NCI-H187 (cell line): ENCODE results near the gene SLC38A7.
"Not testable (repeated sequence)": the region's sequence is repeated elsewhere in the genome, so short reads cannot be mapped to it uniquely, and the experiment has no call there.

Source experiments
- DNase-seq, 2 experiments: peaks; one replicate each; lab custom pipeline; 2025; lab: John Stamatoyannopoulos, UW

Gene SLC38A7

DNA sequence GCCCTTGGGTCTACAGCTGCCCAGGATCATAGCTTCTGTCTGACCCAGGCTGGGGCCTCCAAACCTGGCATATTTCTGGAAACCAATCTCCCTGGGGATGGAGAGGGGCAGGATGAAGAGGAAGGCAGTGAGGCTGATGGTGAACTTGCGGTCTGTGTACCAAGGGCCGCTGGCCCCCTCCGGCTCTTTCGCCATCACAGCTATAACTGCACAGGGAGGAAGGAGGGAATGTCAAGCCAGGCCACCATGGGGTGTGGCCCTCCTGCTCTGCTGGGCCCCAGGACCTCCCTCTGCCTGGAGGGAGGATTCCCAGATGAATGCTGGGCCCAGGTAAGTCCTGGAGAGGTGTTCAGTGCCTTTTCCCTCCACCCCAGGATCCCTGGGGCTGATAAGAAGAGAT, 6.3 kb downstream of the SLC38A7 start:
- DNase-seq: no peak

DNA sequence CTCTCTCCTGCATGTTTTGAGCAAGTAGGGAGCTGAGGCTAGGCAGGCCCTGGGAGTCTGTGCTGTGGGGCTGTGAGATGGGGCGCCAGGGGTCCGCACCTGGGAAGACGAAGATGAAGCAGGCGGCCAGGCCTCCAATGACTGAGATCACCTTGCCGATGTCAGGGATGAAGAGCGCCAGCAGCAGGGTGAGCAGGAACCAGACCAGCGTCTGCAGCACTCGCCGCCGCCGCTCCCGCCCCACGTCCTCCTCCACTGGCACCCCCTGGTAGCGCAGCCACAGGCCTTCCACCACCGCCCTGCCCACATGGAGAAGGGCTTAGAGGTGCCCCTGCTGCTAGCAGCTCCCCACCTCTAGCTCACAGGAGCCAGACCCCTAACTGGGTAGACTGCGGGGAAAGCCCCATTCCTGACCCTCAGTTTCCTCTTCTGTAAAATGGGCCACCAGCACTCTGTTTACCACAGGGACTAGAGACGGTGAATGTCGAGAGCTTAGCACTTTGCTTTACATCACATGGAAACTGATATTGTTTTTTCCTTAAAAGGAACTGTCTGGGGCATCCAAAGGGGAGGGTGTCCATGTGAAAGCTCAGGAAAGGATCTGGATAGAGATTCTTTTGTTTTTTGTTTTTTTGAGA, 13.5 kb downstream of the SLC38A7 start:
- no peak for DNase-seq

DNA sequence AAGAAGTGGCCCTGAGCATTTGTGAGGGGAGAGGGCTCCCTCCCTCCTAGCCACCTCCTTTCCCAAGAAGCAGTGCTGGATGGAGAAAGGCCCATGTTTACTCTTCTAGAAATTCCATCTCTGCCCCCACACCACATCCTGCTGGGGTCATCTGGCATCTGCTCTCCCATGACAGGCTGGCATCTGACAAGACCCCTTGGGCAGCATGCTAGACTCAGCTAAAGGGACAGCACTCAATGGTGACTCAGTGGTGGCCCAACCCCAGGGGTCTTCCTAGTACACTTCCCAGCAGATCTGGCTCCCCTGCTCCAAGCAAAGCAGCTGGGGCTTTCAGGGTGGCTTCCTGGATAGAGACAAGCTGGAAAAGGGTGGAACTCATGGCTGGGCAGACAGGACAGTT, 14.4 kb downstream of the SLC38A7 start:
- no peak for DNase-seq

DNA sequence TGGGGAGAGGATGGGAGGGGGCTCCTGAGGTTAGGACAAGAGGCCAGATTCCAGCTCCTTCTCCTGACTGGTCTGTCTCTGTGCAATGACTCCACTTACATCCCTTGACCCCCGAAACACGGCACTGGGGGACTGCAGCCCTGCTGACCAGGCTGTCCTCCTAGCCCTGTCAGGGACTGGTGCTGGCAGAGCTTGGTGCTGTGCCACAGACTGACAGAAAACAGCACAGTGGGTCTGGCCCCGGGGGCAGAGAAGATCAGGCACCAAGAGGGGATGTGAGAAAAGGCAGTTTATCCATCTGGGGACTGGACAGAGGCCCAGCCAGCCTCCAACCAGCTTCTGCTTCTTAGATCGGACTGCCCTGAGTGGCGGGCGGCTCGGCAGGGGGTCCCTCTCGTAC, 19.4 kb downstream of the SLC38A7 start:
- no peak for DNase-seq

DNA sequence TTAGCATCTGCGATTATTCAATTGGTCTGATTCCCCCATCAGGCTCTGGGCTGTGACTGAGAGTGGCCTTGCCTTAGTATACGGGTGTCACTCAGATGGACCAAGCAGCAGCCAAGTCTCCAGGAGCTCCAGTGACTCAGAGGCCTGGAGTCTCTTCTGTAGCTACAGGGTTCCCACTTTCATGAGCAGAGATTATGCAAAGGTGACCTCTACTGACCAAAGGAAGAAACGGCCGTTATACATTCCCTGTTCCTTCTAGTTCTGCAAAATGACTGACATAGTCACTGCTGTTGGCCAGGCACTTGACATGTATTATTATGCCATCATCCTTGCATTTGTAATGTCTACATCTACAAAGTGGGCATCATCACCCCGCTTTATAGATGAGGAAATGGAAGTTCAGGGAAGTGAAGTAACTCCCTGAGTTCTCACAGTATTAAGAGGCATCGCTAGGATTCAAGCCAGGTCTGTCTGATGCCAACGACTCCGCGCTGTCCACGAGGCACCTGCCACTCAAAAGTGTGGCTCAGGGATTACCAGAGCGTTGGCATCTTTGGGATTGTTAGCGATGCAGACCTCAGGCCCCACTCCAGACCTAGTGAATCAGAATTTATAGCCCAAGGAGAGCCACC, 23.3 kb downstream of the SLC38A7 start:
- no peak for DNase-seq

DNA sequence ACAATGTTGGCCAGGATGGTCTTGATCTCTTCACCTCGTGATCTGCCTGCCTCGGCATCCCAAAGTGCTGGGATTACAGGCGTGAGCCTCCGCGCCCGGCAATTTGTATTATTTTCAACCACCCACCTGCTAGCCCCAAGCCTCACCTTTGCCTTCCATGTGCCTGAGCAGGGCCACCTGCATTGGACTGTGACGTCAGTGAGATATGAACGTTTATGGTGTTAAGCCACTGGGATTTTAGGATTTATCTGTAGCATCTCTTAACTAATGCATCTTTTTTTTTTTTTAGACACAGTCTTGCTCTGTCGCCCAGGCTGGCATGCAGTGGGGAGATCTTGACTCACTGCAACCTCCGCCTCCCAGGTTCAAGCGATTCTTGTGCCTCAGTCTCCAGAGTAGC, 24.7 kb downstream of the SLC38A7 start:
- DNase-seq: not testable (repeated sequence)

DNA sequence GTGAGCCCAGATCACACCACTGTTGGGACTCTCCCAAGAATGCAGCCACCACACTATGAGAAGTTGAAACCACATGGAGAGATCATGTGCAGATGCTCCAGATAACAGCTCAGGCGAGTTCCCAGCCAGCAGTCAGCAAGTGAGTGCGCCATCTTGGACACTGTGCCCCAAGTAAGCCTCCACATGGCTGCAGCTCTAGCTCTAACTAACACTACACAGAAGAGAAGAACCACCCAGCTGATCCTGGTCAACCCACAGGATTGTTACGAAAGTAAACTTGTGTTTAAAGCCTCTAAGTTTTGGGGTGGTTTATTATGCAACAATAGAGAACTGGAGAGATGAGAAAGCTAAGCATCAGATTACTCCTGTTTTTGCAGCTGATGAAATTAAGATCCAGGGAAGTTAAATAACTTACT, 25.8 kb downstream of the SLC38A7 start:
- no peak for DNase-seq

DNA sequence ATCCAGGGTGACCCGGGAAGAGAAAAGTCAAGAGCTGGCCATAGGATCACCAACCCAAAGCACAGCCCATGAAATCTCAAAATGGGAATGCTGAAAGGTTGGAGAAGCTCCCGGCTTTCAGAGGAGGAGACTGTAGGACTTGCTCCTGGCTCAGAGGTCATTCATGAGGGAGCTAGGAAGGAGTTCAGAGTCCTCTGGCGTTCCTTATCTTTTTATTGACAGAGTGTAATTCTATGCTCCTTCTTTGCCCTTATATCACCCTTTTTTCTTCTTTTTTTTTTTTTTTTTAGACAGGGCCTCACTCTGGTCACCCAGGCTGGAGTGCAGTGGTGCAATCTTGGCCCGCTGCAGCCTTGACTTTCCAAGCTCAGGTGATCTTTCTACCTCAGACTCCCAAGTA, 27.7 kb downstream of the SLC38A7 start:
- DNase-seq: no peak

DNA sequence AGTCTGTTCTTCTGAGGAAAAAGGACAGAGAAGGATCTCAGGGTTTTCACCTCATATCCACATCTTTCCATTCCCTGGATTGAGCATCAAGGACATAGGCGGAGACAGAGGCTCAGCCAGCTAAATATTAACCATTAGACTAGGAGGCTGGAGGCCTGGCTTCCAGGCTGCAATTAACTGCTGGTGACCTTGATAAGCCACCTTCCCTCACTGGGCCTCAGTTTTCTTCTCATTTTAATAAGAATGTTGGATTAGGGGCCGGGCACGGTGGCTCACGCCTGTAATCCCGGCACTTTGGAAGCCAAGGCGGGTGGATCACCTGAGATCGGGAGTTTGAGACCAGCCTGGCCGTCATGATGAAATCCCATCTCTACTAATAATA, 29.4 kb downstream of the SLC38A7 start:
- no peak for DNase-seq

DNA sequence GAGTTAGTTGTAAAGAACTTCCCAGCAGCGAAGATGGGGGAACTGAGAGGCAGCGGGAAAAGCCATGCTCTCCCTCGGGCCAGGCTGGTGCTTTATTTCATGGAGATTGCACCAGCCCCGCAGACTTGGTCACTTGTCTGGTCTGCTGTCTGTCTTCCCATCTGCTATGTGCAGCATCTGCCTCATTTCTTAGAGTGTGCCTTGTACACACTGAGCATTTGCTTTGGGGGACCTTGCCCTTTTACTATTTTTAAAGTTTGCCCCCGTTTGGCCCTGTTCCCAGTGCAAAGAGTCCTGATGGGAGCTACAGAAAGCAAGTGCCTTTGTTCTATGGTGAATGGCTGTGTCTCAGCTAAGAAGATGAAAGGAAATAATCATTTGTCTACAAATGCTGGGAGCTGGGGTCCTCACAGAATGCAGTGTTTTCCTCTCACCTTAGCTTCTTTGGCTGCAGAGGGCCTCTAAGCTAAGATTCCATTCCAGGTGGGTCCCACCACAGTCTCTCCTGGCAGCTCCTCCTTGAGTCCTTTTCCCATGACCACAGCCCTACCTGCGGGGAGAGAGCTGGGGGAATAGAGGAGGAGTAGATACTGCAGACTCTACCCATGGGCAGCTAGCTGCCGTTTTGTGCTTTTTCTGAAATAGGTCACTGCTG, 29.9 kb downstream of the SLC38A7 start:
- DNase-seq: no peak

DNA sequence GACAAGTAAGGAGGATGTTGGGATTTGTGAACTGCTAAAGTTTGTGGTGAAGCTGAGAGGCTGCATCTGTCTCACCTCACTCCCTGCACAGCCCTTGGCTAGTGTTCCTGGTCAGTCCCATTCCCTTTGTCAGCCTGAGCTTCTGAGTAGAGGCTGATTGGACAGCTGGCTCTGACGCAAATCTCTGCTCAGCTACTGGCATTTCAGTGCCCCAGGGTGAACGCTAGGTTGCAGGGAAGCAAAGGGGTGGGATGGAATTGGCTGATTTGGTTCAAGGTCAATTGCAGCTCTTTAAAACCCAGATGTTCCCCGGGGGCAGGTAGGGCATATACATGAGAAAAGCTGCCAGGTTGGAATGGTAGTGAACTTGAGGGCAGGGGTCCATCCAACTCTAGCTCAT, 31.8 kb downstream of the SLC38A7 start:
- DNase-seq: no peak

DNA sequence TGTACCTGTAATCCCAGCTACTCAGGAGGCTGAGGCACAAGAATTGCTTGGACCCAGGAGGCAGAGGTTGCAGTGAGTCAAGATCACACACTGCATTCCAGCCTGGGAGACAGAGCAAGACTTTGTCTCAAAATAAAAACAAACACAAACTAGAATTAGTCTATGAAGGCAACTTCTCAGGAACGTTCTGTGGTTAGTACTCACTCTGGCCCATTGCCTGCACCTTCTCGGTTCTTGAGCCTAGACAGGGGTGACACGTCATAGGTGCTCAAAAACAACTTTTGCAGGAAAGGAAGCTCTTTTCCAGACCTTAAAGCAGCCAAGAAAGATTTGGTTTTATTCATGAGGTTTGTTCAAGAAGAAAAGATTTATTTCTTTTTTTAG, 32.6 kb downstream of the SLC38A7 start:
- DNase-seq: no peak

DNA sequence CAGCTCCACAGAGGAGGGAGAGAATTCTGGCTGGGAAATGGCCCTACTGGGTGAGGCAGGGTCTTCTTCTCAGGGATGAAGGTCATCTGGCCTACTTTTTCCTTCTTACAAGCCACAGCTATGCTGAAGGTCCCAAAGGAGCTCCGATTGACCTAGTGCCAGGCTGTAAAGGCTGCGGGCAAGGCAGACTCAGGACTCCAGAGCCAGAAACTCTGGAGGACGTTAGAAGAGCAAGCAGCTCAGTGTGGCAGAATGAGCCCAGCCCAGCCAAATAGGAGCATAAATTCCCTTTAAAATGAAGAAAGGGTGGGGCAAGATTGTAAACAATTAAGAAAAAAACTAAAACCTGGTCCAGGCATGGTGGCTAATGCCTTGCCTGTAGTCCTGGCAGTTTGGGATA, 34.9 kb downstream of the SLC38A7 start:
- no peak for DNase-seq

DNA sequence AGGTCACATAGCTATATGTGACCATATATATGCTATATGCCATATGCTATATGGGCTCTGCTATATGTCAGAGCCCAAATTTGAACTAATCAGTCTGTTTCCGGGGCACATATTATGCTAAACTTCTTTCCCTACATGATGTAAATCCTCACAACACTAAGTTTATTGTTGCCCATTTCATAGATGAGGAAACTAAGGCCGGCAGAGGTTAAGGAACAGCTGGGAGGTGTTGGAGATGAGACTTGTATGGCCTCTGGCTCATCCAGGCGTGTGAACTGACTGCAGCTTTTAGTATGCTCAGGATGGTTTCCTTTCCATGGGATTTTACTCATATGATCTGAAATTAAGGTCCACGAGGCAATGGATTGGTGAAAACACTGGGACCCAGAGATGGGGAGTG, 37.5 kb downstream of the SLC38A7 start:
- DNase-seq: no peak

DNA sequence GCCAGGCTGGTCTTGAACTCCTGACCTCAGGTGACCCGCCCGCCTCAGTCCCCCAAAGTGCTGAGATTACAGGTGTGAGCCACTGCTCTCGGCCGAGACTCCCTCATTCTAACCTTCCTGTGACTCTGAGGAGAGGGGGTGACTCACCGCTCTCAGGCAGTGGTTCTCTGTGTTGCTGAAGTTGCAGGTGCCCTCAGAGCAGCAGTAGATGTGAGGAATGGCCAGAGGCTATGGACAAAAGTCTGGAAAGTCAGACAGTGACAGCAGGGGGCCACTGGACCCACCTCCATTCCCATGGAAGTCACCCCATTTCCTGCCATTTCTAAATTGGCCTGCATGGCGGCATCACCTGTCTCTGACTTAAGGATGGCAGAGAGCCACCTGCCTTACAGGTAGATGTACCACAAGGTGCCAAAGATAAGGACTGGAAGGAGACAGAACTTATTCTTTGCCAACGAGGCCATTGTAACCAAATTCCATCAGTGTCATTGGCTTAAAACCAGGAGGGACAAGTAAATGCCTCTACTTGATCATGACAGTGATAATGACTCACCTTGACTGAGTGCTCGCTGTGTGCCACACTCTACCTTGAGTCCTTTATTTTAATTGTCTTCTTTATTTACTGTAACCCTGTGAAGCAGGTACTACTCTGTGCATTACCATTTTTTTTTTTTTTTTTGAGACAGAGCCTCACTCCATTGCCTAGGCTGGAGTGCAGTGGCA, 39.6 kb downstream of the SLC38A7 start:
- DNase-seq: no peak

DNA sequence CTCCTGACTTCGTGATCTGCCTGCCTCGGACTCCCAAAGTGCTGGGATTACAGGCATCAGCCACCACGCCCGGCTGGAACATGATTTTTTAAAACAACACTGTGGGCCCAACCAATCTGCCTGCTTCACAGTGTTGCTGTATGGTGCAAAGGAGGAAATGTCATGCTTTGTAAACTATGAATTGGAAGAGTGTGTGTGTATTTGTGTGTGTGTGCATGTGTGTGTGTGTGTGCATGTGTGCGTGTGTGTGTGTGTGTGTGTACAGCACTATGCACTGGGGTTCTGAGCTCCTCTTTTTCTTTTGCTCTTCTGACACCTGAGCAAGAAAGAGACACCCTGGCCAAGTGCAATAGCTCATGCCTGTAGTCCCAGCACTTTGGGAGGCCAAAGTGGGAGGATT, 40.5 kb downstream of the SLC38A7 start:
- no peak for DNase-seq

DNA sequence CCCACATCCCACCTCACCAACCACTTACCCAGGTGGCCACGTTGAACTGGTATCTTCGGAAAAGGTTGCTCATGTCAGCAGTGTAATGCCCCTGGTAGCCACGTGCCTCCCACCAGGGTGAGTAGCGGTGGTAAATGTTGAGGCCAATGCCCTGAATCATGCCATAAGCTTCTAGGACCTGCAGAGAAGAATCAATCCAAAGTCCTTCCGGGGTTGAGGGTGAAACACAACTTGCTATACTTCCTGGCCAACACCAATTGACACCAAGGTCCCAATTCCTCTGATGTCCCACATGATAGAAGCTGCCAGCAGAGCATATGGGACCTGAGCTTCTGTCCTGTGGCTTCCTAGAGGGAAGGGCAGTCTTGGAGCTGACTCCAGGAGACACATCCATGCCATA, 43.6 kb downstream of the SLC38A7 start:
- DNase-seq: no peak

DNA sequence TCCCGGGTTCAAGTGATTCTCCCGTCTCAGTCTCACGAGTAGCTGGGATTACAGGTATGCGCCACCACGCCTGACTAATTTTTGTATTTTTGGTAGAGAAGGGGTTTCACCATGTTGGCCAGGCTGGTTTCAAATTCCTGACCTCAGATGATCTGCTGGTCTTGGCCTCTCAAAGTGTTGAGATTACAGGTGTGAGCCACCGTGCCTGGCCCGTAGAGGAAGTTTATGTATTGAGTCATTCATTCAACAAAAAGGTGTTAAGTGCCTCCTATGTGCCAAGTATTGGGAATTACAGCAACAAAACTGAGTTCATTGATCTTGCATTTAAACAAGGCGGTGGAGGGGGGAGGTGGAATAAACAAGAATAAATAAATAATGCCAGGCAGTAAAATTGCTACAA, 44.7 kb downstream of the SLC38A7 start:
- DNase-seq: no peak

DNA sequence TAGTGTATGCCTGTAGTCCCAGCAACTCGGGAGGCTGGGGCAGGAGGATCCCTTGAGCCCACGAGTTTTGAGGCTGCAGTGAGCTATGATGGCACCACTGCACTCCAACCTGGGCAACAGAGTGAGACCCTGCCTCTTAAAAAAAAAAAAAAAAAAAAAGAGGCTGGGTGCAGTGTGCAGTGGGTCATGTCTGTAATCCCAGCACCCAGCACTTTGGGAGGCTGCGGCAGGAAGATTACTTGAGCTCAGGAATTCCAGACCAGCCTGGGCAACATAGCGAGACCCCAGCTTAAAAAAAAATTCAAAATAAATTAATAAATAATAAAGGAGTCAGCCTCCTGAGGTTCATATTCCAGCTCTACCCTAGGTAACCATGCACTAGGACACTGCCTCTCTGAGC, 45.3 kb downstream of the SLC38A7 start:
- DNase-seq: no peak

DNA sequence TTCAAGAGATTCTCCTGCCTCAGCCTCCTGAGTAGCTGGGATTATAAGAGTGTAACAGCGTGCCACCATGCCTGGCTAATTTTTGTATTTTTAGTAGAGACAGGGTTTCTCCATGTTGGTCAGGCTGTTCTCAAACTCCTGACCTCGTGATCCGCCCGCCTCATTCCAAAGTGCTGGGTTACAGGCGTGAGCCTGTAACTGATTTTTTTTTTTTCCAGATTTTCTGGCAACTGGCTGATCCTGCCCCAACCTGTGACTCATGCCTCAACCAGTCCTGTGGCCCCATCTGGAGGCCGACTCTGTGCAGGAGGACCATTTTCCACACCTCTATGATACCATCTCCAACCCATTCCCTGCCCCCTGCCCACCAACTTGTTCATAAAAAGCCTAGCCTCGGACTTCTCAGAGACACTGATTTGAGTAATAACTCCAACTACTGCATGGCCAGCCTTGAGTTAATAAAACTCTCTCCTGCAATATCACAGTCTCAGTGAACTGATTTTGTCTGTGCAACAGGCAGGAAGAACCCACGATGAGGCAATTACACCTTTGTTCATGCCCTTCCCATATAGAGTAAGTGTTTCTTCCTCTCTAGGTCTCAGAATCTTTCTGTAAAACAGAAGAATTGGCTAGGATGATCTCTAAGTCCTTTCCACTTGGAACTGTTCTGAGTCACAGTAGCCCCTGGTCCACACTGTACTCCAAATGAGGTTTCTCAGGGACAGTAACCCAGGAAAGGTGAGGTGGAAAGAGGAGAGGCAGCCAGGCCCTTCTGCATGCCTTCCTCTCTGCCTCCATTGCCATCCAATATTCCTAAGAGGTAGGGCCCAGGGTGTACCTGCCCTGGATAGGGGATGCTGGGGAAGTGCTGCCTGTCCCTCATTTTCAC, 46.2 kb downstream of the SLC38A7 start:
- no peak for DNase-seq

DNA sequence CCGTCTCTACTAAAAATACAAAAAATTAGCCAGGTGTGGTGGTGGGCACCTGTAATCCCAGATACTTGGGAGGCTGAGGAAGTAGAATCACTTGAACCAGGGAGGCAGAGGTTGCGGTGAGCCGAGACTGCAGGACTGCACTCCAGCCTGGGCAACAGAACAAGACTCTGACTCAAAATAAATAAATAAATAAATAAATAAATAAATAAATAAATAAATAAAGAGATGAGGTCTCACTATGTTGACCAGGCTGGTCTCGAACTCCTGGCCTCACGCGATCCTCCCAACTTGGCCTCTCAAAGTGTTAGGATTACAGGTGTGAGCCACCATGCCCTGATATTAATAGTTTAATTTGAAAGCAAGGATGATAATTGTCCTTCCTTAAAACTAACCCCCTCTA, 47.5 kb downstream of the SLC38A7 start:
- not testable (repeated sequence) for DNase-seq

DNA sequence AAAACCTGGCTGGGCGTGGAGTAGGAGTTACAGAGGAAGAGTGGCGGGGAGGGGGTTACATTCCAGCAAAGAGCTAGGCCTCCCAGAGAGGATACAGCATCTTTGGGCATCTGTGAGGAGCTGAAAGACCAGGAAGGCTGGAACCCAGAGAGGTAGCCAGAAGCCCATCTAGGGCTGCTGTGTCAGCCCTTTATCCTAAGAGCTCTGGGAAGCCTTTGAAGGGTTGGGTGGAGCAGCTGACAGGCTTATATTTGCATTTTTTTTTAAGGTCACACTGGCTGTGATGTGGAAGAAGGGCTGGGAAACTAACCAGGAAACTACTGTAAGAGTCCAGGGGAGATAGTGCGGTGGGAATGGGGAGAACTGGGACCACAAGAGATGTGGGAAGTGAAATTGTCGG, 48.1 kb downstream of the SLC38A7 start:
- no peak for DNase-seq
